Measurements from ENCODE around the gene DAND5. TPM values are rescaled to one million over a fixed set of nuclear protein-coding genes. Genes with fewer than 3 reads are reported as not detected.

Gene DAND5
- total and polyA plus RNA-seq, 2 of the 13 experiments (the other 11 are each of a cell fraction or from before 2014, with no cell fraction given): 0.04 TPM; not detected in 1

- TF ChIP-seq PATZ1 (CRISPR knock-in tag; IDR thresholded peaks at IDR 0.05): peak; percentile 95
- TF ChIP-seq DMAP1 (CRISPR knock-in tag; IDR thresholded peaks at IDR 0.05): 0 out of 2 replicates have a peak, but pooled peaks have one; percentile 38
- no peak for TF ChIP-seq BRCA1 (CRISPR knock-in tag; IDR thresholded peaks at IDR 0.05)
- TF ChIP-seq TAF1 (CRISPR knock-in tag; IDR thresholded peaks at IDR 0.05): peak; percentile 43; the same call in 1 of the 2 replicates
- TF ChIP-seq DNMT3B (CRISPR knock-in tag; conservative IDR thresholded peaks at IDR 0.05): 0 out of 2 replicates have a peak, but pooled peaks have one; percentile 49
- no peak for TF ChIP-seq MXD3 (CRISPR knock-in tag; IDR thresholded peaks at IDR 0.05)
- TF ChIP-seq ZMAT3 (CRISPR knock-in tag; conservative IDR thresholded peaks at IDR 0.05): no peak; the same call in 1 of the 2 replicates
- TF ChIP-seq RFXAP (CRISPR knock-in tag; IDR thresholded peaks at IDR 0.05; ENCODE audit: borderline replicate concordance): peak; percentile 62; the same call in 1 of the 2 replicates
- peak; percentile 67 for TF ChIP-seq RBM39 (IDR thresholded peaks at IDR 0.05; ENCODE audit: low read depth, low read length, poor library complexity, severe bottlenecking)
- TF ChIP-seq TFDP1 (CRISPR knock-in tag; IDR thresholded peaks at IDR 0.05; ENCODE audit: borderline replicate concordance): peak; percentile 77; the same call in 1 of the 2 replicates
- 0 out of 2 replicates have a peak, but pooled peaks have one; percentile 44 for TF ChIP-seq JUNB (CRISPR knock-in tag; IDR thresholded peaks at IDR 0.05; ENCODE audit: borderline replicate concordance)
- TF ChIP-seq NFYC (CRISPR knock-in tag; IDR thresholded peaks at IDR 0.05): peak; percentile 57
- TF ChIP-seq ZNF570 (CRISPR knock-in tag; IDR thresholded peaks at IDR 0.05; ENCODE audit: borderline replicate concordance): no peak
- peak; percentile 80 for TF ChIP-seq ZNF740 (CRISPR knock-in tag; IDR thresholded peaks at IDR 0.05)
- TF ChIP-seq KAT8 (CRISPR knock-in tag; IDR thresholded peaks at IDR 0.05): peak; percentile 37; the same call in 1 of the 2 replicates
- TF ChIP-seq ASH2L (IDR thresholded peaks at IDR 0.05; ENCODE audit: insufficient read length, low read depth, low read length): peak; percentile 77
- peak; percentile 89 for TF ChIP-seq ZNF687 (CRISPR knock-in tag; IDR thresholded peaks at IDR 0.05)
- peak; percentile 22; the same call in 1 of the 2 replicates for TF ChIP-seq ZFY (CRISPR knock-in tag; IDR thresholded peaks at IDR 0.05)
- peak; percentile 63; the same call in 1 of the 2 replicates for TF ChIP-seq TARDBP (CRISPR knock-in tag; IDR thresholded peaks at IDR 0.05)
These were observed 53.7 kb downstream of the DAND5 start (continued) for GRCh38 chr19:13022859-13023636.

All from HepG2 (cell line).